Stimulated activated CD8-positive, alpha-beta memory T cell treated with anti-CD3 and anti-CD28 coated beads, Interleukin-12 subunit alpha, Interleukin-12 subunit beta, amount 100 ng/mL, for 1 hour (primary cell): Measurements from ENCODE around the gene SLC7A4.
"Not testable (repeated sequence)": the region's sequence is repeated elsewhere in the genome, so short reads cannot be mapped to it uniquely, and the experiment has no call there.

ENCODE experiments used
- DNase-seq: peaks from one replicate; pipeline ENCODE4 v3.0.0-alpha.2; 2020; ENCODE audit warnings: low read depth

SLC7A4 gene

GRCh38 chr22:21041937-21042336 is 9.6 kb upstream of the SLC7A4 start:
- DNase-seq: no peak

DNA sequence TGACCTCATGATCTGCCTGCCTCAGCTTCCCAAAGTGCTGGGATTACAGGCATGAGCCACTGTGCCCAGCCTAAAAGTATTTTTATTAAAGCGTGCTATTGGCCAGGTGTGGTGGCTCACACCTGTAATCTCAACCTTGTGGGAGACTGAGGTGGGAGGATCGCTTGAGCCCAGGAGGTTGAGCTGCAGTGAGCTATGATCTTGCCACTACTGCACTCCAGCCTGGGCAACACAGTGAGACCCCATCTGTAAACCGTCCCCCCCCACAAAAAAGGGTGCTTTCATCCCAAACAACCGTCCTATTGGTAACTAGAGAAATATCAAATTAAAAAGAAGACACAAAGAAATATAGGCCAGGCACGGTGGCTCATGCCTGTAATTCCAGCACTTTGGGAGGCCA is 6.8 kb upstream of the SLC7A4 start:
- DNase-seq: not testable (repeated sequence)

DNA sequence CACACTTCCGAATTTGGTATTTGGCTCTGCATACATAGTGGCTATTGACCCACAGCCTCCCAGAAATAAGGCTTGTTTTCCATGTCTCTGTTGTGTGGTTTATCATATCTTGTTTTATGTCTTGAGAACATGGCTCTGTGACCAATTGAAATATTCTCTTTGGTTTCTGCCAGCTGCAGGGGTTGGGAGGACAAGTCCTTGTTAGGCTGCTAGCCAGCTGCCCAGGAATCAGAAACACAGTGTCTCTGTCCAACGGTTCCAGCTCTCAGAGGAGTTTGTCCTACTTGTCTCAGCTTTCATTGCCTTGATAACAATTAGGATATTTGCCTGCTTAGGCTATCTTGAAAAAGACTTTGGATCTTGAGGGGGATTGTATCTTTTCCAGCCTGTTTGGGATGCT is 6.0 kb upstream of the SLC7A4 start:
- no peak for DNase-seq

DNA sequence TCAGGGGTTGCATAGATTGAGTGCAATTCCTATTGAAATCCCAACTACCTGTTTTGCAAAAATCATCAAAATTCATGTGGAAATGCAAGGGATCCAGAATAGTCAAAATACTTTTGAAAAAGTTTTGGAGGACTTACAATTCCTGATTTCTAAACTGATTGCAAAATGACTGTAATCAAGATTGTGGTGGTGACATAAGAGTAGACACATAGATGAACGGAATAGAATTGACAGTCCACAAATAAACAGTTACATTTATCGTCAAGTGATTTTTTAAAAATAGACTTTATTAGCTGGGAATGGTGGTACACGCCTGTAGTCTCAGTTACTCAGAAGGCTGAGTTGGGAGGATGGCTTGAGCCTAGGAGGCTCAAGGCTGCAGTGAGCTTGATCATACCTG is 2.6 kb upstream of the SLC7A4 start:
- no peak for DNase-seq

DNA sequence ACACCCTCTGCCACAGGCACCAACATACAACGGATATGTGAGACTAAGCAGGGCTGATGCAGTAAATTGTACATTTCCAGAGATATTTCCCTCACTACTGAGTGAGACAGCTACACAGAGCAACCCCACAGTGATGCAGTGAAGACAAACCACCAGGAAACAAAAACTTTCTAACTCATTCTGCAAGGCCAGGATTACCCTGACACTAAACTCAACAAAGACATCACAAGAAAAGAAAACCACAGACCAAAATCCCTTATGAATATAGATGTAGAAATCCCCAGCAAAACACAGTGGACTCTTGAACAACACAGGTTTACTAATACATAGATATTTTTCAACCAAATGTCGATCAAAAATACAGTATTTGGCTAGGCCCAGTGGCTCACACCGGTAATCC is 1.5 kb upstream of the SLC7A4 start:
- DNase-seq: no peak

DNA sequence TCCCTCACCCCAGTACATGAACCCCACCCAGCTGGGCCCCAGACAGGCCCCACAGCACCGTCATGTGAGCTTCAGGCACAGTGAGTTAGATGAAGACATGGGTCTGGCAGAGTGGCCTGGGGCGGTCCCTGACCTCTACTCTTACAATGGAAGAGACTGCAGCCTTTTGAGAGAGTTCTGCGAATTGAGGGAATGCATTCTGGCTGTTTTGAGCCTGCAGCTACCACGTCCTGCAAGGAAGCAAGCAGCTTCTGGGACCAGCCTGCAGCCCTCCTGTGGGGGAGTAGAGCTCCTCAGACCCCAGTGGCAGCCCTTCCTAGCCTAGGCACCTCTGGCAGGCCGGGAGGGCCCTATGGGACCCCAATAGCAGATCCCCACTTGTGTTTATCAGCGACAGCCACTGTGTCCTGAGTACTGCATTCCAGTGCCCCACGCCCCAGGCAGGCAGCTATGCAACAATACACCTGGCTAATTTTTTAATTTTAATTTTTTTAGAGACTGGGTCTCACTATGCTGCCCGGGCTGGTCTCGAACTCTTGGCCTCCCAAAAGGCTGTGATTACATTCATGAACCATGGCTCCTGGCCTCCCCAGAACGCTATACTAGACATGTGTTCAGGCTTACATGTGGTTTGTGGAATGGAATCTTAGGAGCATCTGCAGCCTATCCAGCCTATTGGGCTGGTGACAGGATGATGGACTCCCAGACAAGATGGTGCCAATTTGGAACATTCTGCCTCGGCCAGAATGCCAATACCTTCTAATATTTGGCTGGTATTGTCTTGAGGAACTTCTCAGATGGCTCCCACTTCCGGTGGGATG is 717 bp upstream of the SLC7A4 start:
- DNase-seq: no peak

- DNase-seq: no peak
Measured at GRCh38 chr22:21031545-21032036, 770 bp downstream of the SLC7A4 start.

- no peak for DNase-seq
Measured at GRCh38 chr22:21030621-21031544, 1.5 kb downstream of the SLC7A4 start.

DNA sequence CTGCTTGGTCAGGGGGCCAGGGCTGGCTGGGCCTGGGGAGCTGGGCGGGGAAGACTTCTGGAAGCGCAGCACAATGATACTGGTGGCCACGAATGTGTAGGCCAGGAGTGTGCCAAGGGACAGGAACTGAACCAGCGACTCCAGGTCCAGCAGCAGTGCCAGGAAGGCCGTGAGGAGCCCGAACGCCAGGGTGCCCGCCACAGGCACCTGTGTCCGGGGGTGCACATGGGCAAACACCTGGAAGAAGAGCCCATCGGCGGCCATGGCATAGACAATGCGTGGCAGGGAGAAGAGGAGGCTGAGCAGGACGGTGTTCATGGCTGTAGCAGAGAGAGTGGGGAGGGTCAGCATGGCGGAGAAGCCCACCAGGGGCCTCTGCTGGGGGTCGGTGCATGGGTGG is 2.3 kb downstream of the SLC7A4 start:
- DNase-seq: no peak

DNA sequence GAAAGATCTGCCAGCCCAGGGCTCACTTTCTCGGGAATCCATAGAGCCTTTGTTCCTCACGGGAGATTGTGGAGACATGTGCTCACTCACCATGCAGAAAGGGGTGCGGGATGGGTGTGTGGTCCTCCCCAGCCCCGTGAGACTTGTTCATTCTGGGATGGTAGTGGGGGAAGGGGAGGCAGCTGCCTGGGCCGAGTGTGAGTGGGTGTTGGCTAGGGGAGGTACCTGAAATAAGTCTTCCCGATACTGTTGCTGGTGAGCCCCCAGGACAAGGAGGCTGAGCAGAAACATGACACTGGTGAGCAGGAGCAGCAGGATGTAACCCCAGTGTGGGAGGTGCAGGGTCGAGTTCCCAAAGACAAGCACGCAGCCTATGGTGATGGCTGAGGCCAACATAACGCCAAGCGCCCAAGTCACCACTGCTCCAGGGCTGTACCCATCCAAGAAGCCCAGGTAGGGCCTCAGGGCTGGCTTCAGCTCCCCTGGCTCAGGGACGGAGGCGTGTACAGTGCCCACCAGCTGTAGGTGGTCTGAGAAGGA is 2.8 kb downstream of the SLC7A4 start:
- DNase-seq: no peak

- no peak for DNase-seq
Measured at GRCh38 chr22:21028277-21029251, 3.8 kb downstream of the SLC7A4 start.

DNA sequence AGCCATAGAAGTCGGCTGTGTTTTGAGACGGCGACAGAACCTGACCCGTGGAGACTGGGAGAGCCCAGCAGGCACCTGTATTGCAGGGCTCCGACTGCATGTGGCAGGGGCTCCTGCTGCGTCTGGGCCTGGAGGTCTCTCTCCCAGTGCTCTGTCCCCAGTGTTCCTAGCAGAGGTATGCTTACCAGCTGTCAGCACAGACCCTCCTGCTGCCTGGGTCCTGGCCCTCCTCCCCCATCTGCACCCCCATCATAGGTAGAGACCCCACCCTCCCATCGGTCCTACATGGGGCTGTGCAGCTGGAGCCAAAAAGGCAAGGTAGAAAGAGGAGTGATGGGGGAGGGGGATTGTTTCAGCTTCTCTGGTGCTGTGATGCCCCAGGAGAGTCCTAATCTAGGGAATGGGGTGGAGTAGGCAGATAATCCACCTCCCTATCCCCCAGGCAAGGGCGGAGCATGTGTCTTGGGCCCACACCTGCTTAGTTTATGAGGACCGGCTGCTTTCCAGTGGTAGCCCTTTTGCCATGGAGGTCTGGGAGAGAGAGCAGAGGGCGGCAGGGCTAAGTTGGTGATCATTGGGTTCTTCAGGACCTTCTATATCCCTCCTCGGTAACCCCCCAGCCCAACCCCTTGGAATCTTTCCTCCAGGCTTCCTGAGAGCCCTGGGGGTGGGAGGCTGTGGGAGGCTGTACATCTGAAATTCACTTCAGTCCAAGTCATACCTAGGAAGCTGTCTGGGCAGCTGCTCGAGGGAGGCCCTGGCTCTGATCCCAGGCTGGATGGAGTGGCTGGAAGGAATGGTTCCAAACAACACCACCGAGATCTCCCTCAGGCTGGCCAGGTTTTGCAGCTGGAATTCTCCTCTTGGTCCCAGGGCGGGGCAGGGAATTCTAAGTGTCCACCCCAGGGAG is 5.3 kb downstream of the SLC7A4 start:
- DNase-seq: no peak

GRCh38 chr22:21025763-21026755 is 6.3 kb downstream of the SLC7A4 start:
- DNase-seq: no peak

DNA sequence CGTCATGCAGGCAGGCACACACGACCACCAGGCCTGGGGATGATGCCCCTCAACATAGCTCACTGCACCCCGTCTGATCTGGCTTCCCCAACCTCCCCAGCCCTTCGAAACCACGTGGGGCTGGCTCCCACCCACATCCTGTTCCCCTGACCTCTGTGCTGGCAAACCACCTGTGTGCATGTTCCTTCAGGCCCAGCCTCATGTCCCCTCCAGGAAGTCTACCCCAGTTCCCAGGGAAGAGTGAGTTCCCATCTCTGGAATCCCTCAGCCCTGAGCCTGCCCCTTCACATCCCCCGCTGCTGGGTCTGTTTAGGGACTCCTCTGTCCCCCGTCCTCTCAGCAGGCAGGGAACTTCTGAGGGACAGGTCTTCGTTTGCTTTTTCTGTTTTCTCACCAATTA is 7.1 kb downstream of the SLC7A4 start:
- DNase-seq: no peak

- no peak for DNase-seq
Measured at GRCh38 chr22:21022955-21023614, 9.3 kb downstream of the SLC7A4 start.

GRCh38 chr22:21022507-21022906 is 9.9 kb downstream of the SLC7A4 start:
- DNase-seq: no peak

DNA sequence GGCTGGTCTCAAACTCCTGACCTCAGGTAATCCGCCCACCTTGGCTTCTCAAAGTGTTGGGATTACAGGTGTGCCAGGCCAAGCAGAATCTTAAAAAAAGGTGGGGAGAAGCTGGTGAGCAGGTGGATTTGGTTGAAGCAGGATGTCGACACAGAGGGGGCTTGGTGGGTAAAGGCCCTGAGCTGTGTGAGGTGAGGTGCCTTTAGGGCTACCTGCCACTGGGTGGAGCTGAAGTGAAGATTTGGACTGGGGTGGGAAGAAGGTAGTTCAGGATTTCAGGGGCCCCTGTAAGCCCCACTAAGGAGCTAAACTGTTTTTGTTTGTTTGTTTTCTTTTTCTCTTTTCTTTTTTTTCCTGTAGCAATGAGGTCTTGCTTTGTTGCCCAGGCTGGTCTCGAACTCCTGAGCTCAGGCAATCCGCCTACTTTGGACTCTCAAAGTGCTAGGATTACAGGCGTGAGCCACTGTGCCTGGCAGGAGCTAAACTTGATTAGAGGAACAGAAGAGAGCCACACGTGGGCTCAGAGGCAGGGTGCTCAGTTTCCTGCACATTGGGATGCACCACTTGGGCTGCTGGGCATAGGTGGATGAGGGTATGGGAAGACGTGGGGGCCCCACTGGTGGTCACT is 11.4 kb downstream of the SLC7A4 start:
- DNase-seq: no peak

- DNase-seq: no peak
Measured at GRCh38 chr22:21018314-21018713, 14.0 kb downstream of the SLC7A4 start.
